Endothelial cell of umbilical vein (primary cell): ENCODE results near the gene COL23A1.

Source experiments
- CTCF ChIP-seq, 2 donors: IDR thresholded peaks; 1 replicate in 1 of 2; 2 replicates in 1 of 2; pipeline ENCODE4 v1.5.1; 2011; ENCODE audit warnings: low read length in 2 of 2, mild to moderate bottlenecking in 2 of 2, moderate library complexity in 2 of 2, control low read depth in 1 of 2, inconsistent platforms in 1 of 2, low read depth in 1 of 2; ENCODE audit not compliant: insufficient read depth in 1 of 2; ENCODE audit errors: extremely low read depth in 1 of 2
- JUN ChIP-seq: IDR thresholded peaks from 2 replicates; pipeline ENCODE4 v1.6.1; 2011; ENCODE audit warnings: borderline replicate concordance, low read depth; ENCODE audit not compliant: insufficient read length, insufficient read depth
- MAX ChIP-seq: IDR thresholded peaks from 2 replicates; pipeline ENCODE4 v1.6.1; 2011; ENCODE audit not compliant: insufficient read depth, insufficient read length
- MYC ChIP-seq: IDR thresholded peaks from one replicate; pipeline ENCODE4 v1.6.1; 2011; ENCODE audit warnings: mild to moderate bottlenecking, low read depth, low read length

GRCh38 chr5:178350361-178351220 is 239.6 kb downstream of the COL23A1 start:
- TF ChIP-seq MAX (no peak), CTCF (IDR thresholded peaks at IDR 0.05; ENCODE audit: extremely low read depth in 1 of 2, insufficient read depth in 1 of 2, low read depth in 1 of 2, low read length in 2 of 2) (no peak), JUN (no peak), MYC (no peak)
